Measurements from ENCODE around the gene WWOX.

WWOX gene

DNA sequence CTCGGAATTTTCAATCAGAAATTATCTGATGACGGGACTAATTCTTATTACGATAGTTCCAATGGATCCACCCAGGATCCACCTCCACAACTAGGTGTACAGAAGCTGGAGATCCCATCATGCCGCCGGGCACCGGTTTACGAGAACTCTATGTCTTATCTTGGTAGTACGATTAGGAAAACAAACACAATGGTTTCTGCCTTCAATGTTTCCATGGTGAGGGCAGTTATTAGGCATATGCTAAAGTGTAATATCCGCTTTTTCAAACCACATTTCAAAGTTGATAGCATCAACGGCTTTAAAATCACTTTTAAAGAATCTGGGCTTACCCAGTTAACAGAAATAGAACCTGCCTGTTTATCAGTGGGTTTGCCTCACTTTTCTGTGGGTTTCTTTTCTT is 795.4 kb downstream of the WWOX start:
- no peak for DNase-seq

DNA sequence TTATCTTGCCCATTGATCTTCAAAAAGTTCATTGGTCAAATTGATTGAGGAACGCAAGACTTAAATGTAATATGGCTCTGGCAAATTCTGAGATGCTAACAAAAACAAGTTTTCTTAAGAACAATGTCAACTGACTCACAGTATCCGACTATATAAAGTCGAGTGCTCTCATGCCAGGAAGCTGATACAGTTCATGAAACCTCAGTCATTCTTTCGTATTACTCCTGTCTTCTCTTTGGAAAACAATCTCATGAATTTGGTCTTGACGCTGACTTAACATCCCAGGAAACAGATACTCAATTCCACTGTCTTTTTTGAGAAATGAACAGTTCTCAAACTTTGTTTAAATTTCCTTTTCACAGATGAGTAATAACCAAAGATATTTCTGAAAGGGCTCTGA is 796.2 kb downstream of the WWOX start:
- no peak for DNase-seq

DNA sequence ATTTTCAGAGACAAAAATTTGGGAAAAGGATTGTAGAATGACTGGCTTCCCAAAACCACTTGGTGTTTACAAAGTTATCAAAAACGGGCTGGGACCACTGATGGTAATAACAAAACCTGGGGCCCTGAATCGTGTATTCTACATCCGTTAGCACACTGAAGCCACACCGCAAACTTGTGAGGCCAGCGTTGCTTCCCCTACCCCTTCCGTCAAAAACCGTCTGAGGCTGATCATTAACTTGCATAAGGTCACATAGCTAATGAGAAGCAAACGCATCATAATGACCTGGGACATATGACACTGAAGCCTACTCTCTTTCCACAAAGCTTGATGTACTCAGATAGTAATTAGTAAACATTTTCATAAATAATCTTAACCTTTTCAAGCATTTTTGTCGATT is 796.8 kb downstream of the WWOX start:
- no peak for DNase-seq

DNA sequence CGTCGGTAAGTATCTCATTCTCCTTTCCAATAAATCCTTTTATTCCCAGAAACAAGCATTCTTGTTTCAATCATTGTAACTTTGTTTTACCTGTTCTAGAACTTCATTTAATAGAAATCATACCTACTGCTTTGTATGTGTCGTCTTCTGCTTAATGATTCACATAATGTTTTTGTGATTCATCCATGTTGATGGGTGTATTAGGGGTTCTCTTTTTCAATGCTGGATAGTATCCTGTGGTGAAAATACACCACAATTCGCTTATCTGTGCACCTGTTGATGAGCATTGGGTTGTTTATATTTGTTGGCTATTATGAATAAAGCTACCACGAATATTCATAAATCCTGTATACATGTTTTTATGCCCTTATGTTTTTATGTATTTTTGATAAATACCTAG is 797.8 kb downstream of the WWOX start:
- no peak for DNase-seq

DNA sequence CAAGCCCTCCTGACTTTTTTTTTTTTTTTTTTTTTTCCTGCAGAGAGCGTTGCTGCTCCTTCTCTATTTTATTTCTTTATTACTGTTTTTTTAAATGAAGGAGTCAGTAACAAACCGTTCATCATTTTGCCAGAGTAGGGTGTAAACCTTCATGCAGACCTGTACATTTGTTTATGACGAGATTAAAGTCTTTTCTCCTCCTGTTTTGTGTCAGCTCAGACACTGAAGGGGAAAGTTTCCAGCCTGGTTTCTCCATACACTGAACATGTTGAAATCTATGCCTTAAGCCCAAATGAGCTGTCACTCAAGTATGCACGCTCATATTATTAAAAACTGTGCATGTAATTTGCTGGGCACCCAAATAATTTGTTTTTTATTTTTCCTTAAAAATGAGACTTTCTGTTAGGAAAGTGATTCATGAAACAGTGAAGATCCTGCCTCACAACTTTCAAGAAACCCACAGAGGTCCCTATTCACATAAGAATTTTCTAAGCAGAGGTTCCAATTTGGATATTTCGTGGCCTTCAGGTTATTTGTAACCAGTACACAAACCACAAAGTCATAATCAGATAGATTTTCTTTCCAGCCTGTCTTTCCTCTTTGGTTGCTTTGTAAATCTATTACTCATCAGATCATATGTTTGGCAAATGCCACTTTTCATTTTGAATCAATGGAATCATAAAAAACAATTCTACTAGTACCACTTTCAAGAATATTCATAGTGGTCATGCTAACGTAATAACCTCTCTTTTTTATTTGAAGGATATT is 800.8 kb downstream of the WWOX start:
- DNase-seq, result no peak

DNA sequence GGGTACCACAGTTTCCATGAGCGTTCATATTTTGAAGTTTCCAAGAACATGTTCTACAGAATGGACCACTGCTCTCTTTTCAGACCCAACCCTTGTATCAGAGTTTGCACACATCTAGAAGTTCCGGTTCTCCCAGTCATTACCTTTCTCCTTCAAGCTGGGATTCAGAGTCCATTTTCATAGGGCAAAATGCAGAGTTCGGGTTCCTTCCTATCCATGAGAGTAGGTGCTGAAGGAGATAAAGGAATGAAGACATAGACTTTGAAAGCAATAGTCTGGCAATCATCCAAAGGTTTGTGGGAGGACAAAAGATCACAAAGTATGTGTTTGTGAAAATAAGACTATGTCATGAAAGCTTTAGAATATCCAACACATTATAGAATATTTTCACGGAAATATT is 801.5 kb downstream of the WWOX start:
- DNase-seq, result no peak

DNA sequence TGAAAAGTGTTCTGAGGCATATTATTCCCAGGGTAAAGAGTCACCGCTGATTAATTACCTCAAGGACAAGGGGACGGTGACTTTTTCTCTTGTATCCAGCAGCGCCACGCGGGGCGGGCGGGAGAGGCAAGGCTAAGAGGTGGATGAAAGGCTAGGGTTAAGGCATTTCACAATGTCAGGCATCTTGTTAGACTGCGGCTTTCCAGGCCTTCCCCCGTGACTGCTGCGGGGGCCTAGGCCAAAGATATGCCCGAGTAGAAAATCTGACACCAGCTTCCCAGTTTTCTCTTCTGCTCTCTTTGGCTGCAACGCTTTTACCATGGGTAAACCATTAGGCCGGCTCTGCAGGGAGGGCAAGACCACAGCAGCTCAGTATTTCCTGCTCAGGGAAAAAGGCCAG is 802.9 kb downstream of the WWOX start:
- DNase-seq, result no peak

DNA sequence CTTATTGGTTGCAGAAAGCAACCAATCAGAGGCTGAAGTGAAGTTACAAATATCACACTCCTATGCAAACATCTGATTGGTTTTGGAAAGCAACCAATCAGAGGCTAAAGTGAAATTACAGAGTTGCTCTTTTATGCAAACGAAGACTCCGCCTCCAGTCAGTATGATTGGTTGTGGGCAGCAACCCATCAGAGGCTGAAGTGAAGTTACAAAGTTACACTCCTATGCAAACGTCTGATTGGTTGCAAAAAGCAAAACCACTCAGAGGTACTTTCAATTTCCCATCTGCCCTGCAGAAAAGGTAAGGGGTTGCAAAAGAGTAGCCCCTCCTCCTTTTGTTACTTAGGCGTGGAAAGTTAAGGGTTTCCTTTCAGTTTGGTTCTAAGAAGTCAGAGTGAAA is 803.8 kb downstream of the WWOX start:
- DNase-seq, result no peak

DNA sequence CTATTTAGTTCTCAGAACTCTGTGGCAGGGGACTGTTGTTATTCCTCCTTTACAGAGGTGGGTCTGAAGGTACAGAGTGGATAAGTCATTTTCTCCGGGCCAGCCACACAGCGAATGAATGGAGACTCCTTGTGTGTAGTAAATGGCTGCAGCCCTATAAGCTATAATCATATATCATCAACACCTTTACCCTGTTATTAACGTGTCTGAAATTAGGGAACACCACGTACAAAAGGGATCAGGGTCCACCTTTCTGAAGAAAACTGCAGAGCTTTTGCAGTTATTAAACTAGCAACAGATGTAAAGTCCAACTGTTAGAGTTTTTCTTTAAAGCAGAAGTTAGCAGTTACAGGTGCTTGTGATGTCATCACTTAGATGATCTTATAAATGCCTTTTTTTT is 804.4 kb downstream of the WWOX start:
- no peak for DNase-seq

DNA sequence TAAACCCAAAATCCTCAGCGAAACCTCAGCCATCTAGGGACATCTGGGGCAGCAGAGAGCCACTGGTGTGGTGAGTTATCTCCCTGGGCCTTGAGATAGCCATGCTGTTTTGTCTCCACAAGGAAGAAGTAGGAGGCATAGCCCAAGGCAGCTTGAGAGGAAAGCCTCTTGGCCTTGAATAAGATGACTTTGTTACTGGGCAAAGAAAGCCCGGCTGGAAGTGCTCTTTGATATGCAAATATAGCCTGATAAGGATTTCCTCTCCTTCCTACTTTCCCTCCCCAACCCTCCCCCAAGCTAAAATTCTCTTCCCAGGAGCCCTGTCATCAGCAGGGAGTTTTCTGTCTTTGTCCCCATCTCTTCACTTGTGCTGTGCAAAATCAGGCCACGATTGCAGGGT is 806.7 kb downstream of the WWOX start:
- no peak for DNase-seq

DNA sequence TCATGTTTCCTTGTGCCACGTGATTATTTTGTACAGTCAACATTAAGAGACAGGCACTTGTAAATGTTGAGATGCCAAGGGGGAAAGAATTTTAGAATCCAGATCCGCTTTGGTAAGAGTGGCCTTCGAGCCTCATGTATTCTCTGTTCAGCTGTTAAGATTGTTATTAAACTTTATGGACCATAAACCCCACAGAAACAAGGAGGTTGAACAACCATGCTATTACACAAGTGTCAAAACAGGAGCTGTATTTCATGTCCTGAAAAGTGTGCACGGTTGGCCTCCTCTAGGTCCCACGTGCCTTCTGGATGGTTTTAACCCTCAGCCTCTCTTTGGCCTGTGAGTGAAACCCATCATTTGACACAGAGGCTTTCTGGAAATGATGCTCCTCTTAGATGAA is 809.8 kb downstream of the WWOX start:
- no peak for DNase-seq

DNA sequence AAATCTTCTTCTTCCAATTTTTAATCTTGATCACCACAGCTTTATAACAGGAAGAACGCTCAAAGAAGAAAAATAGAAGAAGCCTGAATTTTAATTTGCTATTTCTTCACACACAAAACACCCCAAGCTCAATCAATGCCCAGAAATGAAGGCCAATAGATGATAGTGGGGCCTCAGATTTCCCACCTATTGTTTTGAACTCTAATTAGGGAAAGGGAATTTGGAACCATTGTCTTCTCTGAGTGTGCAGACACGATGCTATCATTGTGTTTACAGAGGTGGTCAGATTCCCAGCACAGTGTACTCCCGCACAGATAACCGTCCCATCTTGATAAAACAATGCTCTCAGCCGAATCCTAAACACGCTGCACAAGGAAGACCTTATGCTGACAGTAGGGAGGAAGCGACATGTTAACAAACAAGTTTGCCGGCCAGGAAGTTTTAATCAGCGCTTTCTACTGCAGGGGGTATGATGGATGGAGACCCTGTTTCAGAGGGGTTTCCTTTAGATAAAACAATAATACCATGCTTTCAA is 816.4 kb downstream of the WWOX start:
- no peak for DNase-seq

DNA sequence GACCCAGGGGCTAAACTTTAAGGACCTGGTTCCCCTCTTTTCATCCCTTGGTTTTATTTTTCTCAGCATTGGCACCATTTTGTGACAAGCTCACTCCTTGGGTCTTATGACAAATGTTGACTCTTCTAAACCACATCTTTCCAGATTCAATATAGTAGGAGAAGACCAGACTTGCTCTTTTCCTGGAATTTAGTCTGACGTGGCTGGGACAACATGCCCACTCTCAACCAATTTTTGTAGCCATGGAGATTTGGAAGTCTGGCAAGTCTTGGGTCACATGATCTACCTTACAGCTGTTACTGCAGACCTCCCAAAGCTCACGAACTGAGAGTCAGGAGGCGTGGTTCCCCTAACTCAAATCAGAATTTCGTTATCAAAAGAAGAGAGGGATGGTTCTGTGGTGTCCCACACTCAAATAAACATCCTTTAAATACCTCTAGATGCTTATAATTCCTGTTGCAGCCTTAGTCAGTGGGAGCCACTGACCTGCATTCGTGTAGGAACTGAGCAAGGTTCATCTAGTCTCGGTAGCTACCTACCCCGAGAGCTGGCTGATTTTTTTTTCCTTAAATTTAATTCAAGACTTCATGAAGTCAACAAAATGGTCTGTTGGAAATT is 817.6 kb downstream of the WWOX start:
- no peak for DNase-seq

DNA sequence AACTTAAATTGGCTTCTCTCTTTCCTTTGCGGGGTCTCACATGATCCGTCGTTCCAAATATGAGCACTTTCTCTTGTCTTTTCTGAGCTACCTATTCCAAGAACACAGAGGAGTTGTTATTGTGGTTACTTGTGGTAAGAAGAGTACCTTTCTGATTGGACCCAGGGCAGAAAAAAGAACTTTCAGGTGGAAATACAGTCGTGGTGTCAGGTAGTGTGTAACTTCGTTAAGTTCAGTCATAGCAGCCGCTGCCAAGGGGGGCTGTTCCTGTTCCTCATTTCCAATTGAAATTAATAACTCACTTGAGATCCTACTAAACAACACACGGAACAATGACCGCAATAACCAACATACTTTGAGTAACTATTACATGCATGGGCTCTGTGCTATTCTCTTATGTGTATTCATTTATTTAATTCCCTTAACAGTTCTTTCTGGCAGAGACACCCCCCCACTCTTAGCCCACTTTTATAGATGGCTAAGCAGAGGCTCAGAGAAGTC is 819.4 kb downstream of the WWOX start:
- no peak for DNase-seq

DNA sequence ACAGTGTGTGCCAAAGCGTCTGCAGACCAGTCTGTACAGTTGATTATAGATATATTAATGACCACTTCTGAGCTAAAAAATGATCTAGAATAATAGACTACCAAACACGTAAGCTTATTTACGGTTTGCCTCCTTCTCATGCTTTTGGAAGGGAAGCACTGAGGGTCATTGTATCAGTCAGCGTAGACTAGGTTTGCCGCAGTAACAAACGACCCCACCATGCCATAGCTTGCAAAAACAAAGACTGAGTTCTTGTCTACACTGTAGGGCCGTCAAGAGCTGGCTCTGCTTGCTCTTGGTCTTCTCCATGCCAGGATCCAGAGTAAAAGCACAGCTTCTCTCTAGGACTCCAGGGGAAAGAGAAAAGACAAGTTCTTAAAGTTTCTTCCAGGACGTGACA is 820.4 kb downstream of the WWOX start:
- no peak for DNase-seq

DNA sequence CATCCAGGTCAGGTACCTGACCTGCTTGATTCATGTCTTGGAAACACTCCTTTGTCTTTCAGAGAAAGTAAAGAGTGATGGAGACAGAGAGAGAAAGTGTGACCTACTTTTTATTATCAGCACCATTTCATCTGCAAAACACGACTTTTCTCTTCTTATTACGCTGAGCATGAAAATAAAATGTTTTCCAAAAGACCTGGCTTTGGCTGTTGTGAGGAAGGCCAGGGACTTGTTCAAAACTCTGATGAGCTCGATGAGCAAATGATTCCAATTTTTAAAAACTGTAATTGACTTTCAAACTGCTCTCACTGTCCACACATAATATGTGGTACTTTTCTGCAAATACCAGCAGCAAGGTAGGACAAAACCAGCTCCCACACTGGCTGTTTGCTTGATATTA is 821.2 kb downstream of the WWOX start:
- DNase-seq, result no peak

DNA sequence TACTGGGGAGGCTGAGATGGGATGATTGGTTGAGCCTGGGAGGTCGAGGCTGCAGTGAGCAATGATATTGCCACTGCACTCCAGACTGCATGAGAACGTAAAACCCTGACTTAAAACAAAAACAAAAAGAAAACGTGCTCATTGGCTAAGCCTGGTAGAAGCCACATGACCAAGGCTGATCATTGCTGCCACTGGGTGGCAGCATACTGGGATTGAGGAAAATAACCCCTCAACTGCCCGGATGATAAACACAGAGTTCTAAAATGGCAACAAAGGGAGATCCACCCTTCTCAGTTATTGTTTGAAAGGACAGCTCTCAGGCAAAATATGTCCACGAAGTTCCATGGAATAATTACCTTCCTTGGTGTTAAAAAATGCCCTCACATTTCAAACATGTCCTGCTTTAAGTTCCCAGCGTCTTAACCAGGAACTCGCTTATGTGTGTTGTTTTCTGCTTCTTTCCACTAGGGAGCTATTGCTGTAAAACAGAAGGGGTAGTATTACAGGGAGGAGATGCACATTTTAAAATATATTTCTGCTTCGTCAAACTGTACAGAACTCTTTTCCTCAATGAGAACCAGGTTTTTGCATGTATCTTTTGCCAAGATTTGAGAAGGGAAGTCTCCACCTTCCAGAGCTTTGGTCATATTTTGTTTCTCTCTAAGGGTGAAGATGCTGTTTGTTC is 825.8 kb downstream of the WWOX start:
- DNase-seq, result no peak

DNA sequence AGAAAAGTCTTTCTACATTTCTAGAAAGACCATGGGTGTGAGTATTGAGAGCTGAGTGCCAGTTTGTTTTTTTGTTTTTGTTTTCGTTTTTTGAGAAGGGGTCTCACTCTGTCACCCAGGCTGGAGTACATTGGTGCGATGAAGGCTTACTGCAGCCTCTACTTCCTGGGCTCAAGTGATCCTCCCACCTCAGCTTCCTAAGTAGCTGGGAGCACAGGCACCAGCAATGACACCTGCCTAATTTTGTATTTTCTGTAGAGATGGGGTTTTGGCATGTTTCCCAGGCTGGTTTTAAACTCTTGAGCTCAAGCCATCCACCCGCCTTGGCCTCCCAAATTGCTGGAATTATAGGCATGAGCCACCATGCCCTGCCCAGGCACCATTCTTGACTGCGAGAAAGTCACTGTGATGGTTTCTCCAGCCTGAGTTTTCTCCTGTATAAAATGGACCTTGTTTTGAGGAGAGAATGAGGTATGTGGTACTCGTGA is 827.3 kb downstream of the WWOX start:
- no peak for DNase-seq

DNA sequence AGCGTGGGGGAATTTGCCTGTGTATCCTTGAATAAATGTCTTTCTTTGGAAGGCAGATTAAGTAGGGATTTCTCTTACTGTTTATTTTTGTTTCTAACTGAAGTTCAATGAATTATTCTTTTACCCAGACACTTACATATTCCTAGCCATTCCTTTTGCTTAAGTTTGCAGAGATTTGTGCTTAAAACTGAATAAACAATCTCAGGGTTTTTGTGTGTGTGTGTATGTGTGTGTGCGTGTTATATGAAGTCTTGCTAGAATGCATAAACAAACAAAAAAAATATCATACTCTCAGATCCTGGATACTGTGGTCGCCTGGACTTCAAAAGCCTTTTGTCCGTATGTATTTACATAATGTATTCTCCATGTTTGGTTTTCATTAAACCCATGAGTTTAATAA is 828.3 kb downstream of the WWOX start:
- DNase-seq, result no peak

DNA sequence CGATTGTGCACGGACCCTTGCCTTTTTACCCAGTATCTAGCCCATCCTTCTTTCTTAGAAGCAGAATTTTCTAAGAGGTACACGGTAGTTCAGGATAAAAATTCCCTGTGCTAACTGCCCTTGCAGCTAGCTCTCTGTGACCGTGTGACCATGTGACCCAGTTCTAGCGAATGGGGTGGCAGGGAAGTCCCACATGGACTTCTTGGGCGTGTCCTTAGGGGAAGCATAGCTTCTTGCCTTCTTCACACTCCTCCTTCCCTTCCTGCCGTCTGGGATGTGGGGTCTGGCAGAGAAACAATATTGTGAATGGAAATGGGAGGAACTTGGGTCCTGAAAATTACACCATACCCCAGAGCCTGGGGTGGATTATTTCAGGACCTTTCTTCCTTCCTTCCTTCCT is 830.4 kb downstream of the WWOX start:
- DNase-seq, result no peak

DNA sequence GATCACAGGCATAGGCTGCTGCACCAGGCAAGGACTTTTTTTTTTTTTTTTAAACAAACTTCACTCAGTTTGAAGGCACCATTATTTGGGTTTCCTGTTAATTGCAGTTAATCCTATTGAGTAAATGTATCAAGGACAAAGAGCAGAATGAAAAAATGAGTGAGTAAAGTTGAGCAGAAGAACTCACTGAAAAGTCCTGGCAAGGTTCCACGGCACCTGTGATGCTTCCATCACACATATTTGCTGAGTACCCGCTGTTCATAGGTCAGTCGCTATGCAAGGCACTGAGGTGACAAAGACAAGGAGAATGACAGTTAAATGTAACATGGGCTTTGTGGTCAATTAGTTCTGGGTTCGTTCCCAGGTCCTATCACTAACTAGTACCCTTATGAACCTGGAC is 831.1 kb downstream of the WWOX start:
- no peak for DNase-seq

DNA sequence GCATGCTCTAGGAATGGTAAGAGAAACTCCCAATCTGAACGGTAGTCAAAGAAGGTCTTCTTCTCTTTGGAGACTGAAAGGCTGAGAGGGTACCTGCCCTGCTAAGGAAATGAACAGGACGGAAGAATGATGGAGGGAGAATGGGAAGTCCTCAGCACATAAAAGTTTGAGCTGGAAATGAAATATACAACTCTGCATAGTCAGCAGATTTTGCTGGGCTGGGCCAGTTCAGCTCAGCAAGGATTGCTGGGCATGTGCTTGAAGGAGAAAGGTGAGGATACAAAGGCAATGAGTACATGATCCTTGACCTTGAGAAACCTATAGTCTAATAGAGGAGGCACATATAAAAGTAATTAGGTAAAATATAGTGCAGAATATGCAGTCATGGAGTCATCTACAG is 831.8 kb downstream of the WWOX start:
- DNase-seq, result no peak

DNA sequence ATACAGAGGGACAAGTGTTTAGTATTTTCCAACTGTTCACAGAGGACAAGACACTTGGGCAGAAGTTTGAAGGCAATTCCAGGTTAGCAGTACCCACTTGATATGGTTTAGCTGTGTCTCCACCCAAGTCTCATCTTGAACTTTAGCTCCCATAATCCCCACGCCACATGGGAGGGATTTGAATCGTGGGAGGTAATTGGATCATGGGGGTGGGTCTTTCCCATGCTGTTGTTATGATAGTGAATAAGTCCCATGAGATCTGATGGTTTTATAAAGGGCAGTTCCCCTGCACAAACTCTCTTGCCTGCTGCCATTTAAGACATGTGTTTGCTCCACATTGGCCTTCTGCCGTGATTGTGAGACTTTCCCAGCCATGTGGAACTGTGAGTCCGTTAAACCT is 832.2 kb downstream of the WWOX start:
- DNase-seq, result no peak

Measured in bone marrow (tissue), 2 donors.